Endothelial cell of umbilical vein (primary cell): Measurements from ENCODE around the gene ARHGEF1. TPM values are rescaled to one million over a fixed set of nuclear protein-coding genes. Genes with fewer than 3 reads are reported as not detected.

ENCODE experiments used
- BruUV-seq: library from RNA; stranded (reverse); fragments of 400-500 nt; replicated peaks from 2 replicates; lab custom pipeline; 2021; lab: Mats Ljungman, UMichigan
- CTCF ChIA-PET: fragments of 300-600, 350-600 bp; sonication (Branson Sonifier 250); formaldehyde crosslinking; loops from one replicate; lab custom pipeline; 2021; ENCODE audit warnings: antibody characterized with exemption, inconsistent platforms; lab: Charles Lee
- POLR2A ChIA-PET: fragments of 300-600, 350-600 bp; sonication (Branson Sonifier 250); formaldehyde crosslinking; loops from one replicate; lab custom pipeline; 2021; ENCODE audit warnings: antibody characterized with exemption, inconsistent platforms; lab: Charles Lee
- DNase-seq: peaks from one replicate; pipeline ENCODE4 v3.0.0-alpha.2; 2011; ENCODE audit warnings: low read depth, low spot score
- FAIRE-seq: peaks from 2 replicates; lab custom pipeline; 2011; peaks lifted over from hg19 to GRCh38; lab: Jason Lieb, UNC
- H2AFZ ChIP-seq: 2 replicates; pipeline ENCODE4 v1.6.0; 2012; ENCODE audit warnings: low read depth, low read length, control low read depth, inconsistent platforms
- H3K27ac ChIP-seq: 2 replicates; pipeline ENCODE4 v1.5.1; 2011; ENCODE audit warnings: low read depth, mild to moderate bottlenecking, control low read depth, low read length, moderate library complexity; ENCODE audit not compliant: insufficient read depth
- H3K27me3 ChIP-seq, 2 experiments: 2 replicates each; pipeline versions ENCODE4 v1.6.0 to v1.6.1; 2011; ENCODE audit warnings: low read length in 2 of 2, mixed read lengths in 1 of 2; ENCODE audit not compliant: control insufficient read depth in 2 of 2, insufficient read depth in 2 of 2
- H3K36me3 ChIP-seq, 2 experiments: 2 replicates in 1 of 2; 3 replicates in 1 of 2; pipeline ENCODE4 v1.5.1; 2011; ENCODE audit warnings: low read length in 2 of 2, mild to moderate bottlenecking in 1 of 2, moderate library complexity in 1 of 2; ENCODE audit not compliant: control insufficient read depth in 2 of 2, insufficient read depth in 2 of 2; ENCODE audit errors: extremely low read depth in 1 of 2
- H3K4me1 ChIP-seq: 3 replicates; pipeline ENCODE4 v1.5.1; 2011; ENCODE audit warnings: mild to moderate bottlenecking, low read length; ENCODE audit not compliant: control insufficient read depth, insufficient read depth; ENCODE audit errors: extremely low read depth
- H3K4me2 ChIP-seq: 2 replicates; pipeline ENCODE4 v1.6.1; 2011; ENCODE audit warnings: low read length, control low read depth, mixed read lengths; ENCODE audit not compliant: insufficient read depth
- H3K4me3 ChIP-seq, 3 experiments: fragments of 200-600 bp in 1 of 3; sonication (generic), shearing (Covaris generic) in 1 of 3; replicated peaks in 1 of 3; 2 replicates each; pipeline ENCODE4 v1.5.1; 2011 to 2016; ENCODE audit warnings: control low read depth in 3 of 3, low read length in 3 of 3, mild to moderate bottlenecking in 2 of 3, inconsistent platforms in 1 of 3, low read depth in 1 of 3, moderate library complexity in 1 of 3; ENCODE audit not compliant: insufficient read depth in 1 of 3
- H3K79me2 ChIP-seq: 2 replicates; pipeline ENCODE4 v1.6.0; 2012; ENCODE audit warnings: low read length, inconsistent platforms; ENCODE audit not compliant: control insufficient read depth, insufficient read depth
- H3K9ac ChIP-seq: replicated peaks from 2 replicates; pipeline ENCODE3; 2011; ENCODE audit warnings: low read length, control low read depth; ENCODE audit not compliant: insufficient read depth; ENCODE audit errors: extremely low read depth
- H3K9me1 ChIP-seq: replicated peaks from 3 replicates; pipeline ENCODE4 v1.6.0; 2011; ENCODE audit warnings: mild to moderate bottlenecking, low read length; ENCODE audit not compliant: control insufficient read depth, insufficient read depth; ENCODE audit errors: extremely low read depth
- H3K9me3 ChIP-seq: replicated peaks from 2 replicates; pipeline ENCODE4 v1.5.1; 2012; ENCODE audit warnings: low read length, inconsistent platforms; ENCODE audit not compliant: control insufficient read depth, insufficient read depth
- H4K20me1 ChIP-seq: replicated peaks from 2 replicates; pipeline ENCODE3; 2011; ENCODE audit warnings: mild to moderate bottlenecking, low read length; ENCODE audit not compliant: control insufficient read depth, insufficient read depth; ENCODE audit errors: extremely low read depth
- EZH2 ChIP-seq: IDR thresholded peaks from 2 replicates; pipeline ENCODE4 v1.6.1; 2012; ENCODE audit warnings: borderline replicate concordance, low read depth, mild to moderate bottlenecking, moderate library complexity, low read length, inconsistent platforms; ENCODE audit not compliant: severe bottlenecking
- FOS ChIP-seq: IDR thresholded peaks from 2 replicates; pipeline ENCODE4 v1.6.1; 2011; ENCODE audit warnings: mild to moderate bottlenecking, low read length, moderate library complexity, borderline replicate concordance; ENCODE audit not compliant: insufficient read depth
- GATA2 ChIP-seq: IDR thresholded peaks from 2 replicates; pipeline ENCODE4 v1.7.0; 2011; ENCODE audit warnings: low read depth, mild to moderate bottlenecking, moderate library complexity, mixed read lengths, low read length; ENCODE audit not compliant: insufficient read length, insufficient read depth
- POLR2A ChIP-seq: IDR thresholded peaks from 2 replicates; pipeline ENCODE4 v1.6.1; 2012; ENCODE audit warnings: low read depth, mild to moderate bottlenecking, control low read depth, low read length
- dilution Hi-C: fragments of 300-500 bp; cut with MboI; formaldehyde crosslinking; loops from one replicate; pipeline ENCODE4 v1.15.0; 2019; ENCODE audit warnings: low sequenced_read_pairs; ENCODE audit not compliant: extremely low pct_ligation_motif_present
- intact Hi-C: fragments of 100-400 bp; cut with micrococcal nuclease; formaldehyde crosslinking; loops from one replicate; pipeline ENCODE4 v1.10.0; 2022
- polyA plus RNA-seq, 4 experiments: library from polyadenylated mRNA; depleted of rRNA in 3 of 4; stranded (reverse) in 3 of 4; unstranded in 1 of 4; fragments of >200 nt; gene quantifications; 2 replicates each; pipeline versions ENCODE4 v1.2.1 to v1.2.3, GENCODE V29; 2011 to 2012; ENCODE audit warnings: missing spikeins in 1 of 4
- total RNA-seq: library from RNA; stranded (reverse); gene quantifications from 2 replicates; pipeline ENCODE4 v1.2.3, GENCODE V29; 2021

ARHGEF1 gene
- total and polyA plus RNA-seq, 2 donors (not counting 3 experiments of a cell fraction or from before 2014, with no cell fraction given) = 65.4 to 123 TPM

DNA sequence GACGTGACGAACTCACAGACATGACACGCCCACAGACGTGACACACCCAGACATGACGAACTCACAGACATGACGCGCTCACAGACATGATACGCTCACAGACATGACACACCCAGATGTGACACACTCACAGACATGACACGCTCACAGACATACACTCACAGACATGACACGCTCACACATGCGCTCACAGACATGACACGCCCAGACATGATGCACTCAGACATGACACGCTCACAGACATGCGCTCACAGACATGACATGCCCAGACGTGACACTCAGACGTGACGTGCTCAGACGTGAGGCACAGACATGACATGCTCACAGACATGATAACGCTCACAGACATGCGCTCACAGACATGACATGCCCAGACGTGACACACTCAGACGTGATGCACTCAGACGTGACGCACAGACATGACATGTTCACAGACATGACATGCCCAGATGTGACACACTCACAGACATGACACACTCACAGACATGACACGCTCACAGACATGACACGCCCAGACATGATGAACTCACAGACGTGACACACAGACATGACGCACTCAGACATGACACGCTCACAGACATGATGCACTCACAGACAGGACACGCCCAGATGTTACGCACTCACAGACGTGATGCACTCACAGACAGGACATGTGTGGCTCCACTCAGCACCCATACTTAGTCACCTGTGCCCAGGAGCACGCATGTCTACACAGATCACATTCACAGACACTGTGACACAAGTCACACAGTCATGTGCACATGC, 37.1 kb downstream of the ARHGEF1 start:
- FAIRE-seq = no peak
- Histone ChIP-seq H4K20me1 (no peaks in the 10 kb centered on the region), H3K9me3 (no peaks in the 10 kb centered on the region), H3K4me1 (no peaks in the 10 kb centered on the region), H2AFZ (no peak overlapping the region), H3K27me3 (peaks cover 54 to 55% of the 10 kb centered on the region in 2 experiments), H3K9ac (no peak overlapping the region), H3K27ac (no peak overlapping the region), H3K79me2 (no peaks in the 10 kb centered on the region), H3K4me3 (no peak overlapping the region), H3K36me3 (no peaks in the 10 kb centered on the region), H3K9me1 (no peaks in the 10 kb centered on the region), H3K4me2 (no peak overlapping the region)
- no TSS peak for BruUV-seq
- dilution Hi-C loops (no loop called here), intact Hi-C loops (no loop called here)
- CTCF ChIA-PET = no interaction called here
- TF ChIP-seq FOS = no peak
- no peak for DNase-seq
- POLR2A ChIA-PET = no interaction called here

DNA sequence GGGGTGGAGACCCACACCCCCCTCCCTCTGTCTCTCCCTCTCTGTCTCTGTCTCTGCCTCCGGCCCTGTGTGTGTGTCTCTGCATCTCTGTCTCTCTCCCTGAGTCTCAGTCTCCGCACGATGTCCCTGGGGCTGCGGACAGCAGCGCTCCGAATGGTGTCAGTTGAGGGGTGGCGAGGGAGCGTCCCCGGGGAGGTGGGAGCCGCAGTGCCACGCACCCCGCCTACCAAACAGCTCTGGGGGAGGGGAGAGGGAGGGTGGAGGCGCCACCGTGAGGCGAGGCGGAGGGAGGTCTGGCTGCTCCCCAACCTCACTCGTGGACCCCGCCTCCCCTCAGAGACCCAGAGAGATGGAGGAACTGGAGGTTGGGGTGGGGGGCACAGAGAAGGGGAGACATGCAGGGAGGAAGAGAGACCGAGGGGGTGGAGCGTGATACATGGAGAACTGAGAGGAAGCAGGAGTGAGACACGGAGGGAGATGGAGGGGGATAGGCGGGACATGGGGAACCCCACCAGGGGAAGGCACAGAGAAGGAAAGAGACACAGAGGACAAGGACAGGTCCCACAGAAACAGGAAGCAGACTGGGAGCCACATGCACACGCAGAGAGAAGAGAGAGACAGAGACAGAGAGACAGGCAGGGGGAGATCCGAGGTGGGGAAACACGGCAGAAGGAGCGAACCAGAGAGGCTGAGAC, 38.0 kb downstream of the ARHGEF1 start:
- no TSS peak for BruUV-seq
- Histone ChIP-seq H2AFZ (no peak overlapping the region), H3K4me1 (no peaks in the 10 kb centered on the region), H3K9ac (no peak overlapping the region), H4K20me1 (no peaks in the 10 kb centered on the region), H3K9me3 (no peaks in the 10 kb centered on the region), H3K79me2 (no peaks in the 10 kb centered on the region), H3K27me3 (peaks cover 48 to 53% of the 10 kb centered on the region in 2 experiments), H3K4me2 (no peak overlapping the region), H3K27ac (no peak overlapping the region), H3K4me3 (no peak overlapping the region), H3K36me3 (no peaks in the 10 kb centered on the region), H3K9me1 (no peaks in the 10 kb centered on the region)
- dilution Hi-C loops = no loop called here
- TF ChIP-seq POLR2A = no peak
- peak; percentile 54 for TF ChIP-seq EZH2
- no peak for TF ChIP-seq GATA2
- ChIA-PET POLR2A (no interaction called here), CTCF (interaction anchor here (1.0 kb wide), 1 partner anchor 12 kb away, joined by 3 read pairs; no protein-coding TSS in a partner anchor)
- intact Hi-C loops = no loop called here
- DNase-seq = no peak
- no peak for FAIRE-seq
